Natural killer cell (primary cell): Measurements from ENCODE around the gene IPO11. TPM values are rescaled to one million over a fixed set of nuclear protein-coding genes. Genes with fewer than 3 reads are reported as not detected.
"Not testable (repeated sequence)": the region's sequence is repeated elsewhere in the genome, so short reads cannot be mapped to it uniquely, and the experiment has no call there.

Source experiments
- ATAC-seq, 3 donors: fragments of 150-1000 bp in 2 of 3; fragments of 200-7000 bp in 1 of 3; cut with Tn5 transposase; 1 replicate in 1 of 3; 2 replicates in 2 of 3; pipeline ENCODE4 v1.10.0; 2021; ENCODE audit warnings: mild to moderate bottlenecking in 2 of 3, moderate library complexity in 2 of 3
- DNase-seq, 2 donors: peaks; one replicate each; pipeline versions ENCODE4 v3.0.0 to v3.0.0-alpha.2; 2013 to 2021; ENCODE audit warnings: mixed read lengths in 1 of 2
- H3K27ac ChIP-seq: one replicate; pipeline ENCODE4 v1.5.1; 2013; ENCODE audit warnings: mild to moderate bottlenecking, low read length
- H3K27me3 ChIP-seq: one replicate; pipeline ENCODE4 v1.6.1; 2013; ENCODE audit warnings: low read length; ENCODE audit not compliant: control insufficient read depth, insufficient read depth
- H3K36me3 ChIP-seq: one replicate; pipeline ENCODE4 v1.6.1; 2013; ENCODE audit warnings: low read length; ENCODE audit not compliant: control insufficient read depth, insufficient read depth
- H3K4me1 ChIP-seq: one replicate; pipeline ENCODE4 v1.6.1; 2013; ENCODE audit warnings: low read length; ENCODE audit not compliant: control insufficient read depth, insufficient read depth
- H3K4me3 ChIP-seq: one replicate; pipeline ENCODE4 v1.5.1; 2013; ENCODE audit warnings: low read length
- H3K9me3 ChIP-seq: one replicate; pipeline ENCODE4 v1.6.1; 2013; ENCODE audit warnings: low read length; ENCODE audit not compliant: control insufficient read depth, insufficient read depth
- H3K27ac Mint-ChIP-seq, 2 donors: one replicate each; pipeline ENCODE4 v1.8.0; 2022; ENCODE audit warnings: mild to moderate bottlenecking in 2 of 2, mixed read lengths in 2 of 2, moderate library complexity in 1 of 2
- H3K27me3 Mint-ChIP-seq, 2 donors: one replicate each; pipeline ENCODE4 v1.8.0; 2022; ENCODE audit warnings: low read depth in 2 of 2, mixed read lengths in 2 of 2
- H3K36me3 Mint-ChIP-seq: one replicate; pipeline ENCODE4 v1.8.0; 2022; ENCODE audit warnings: mixed read lengths
- H3K4me1 Mint-ChIP-seq, 2 donors: one replicate each; pipeline ENCODE4 v1.8.0; 2022; ENCODE audit warnings: mixed read lengths in 2 of 2
- H3K4me3 Mint-ChIP-seq: one replicate; pipeline ENCODE4 v1.8.0; 2022; ENCODE audit warnings: mild to moderate bottlenecking, moderate library complexity, mixed read lengths
- H3K9me3 Mint-ChIP-seq, 2 donors: one replicate each; pipeline ENCODE4 v1.8.0; 2022; ENCODE audit warnings: mixed read lengths in 2 of 2
- CTCF ChIP-seq: fragments of 200-600 bp; IDR thresholded peaks from one replicate; pipeline ENCODE4 v1.8.0; 2022; ENCODE audit warnings: antibody characterized with exemption
- WGBS: methylation state at CpG from one replicate; pipeline ENCODE4 v1.1.7; 2013; ENCODE audit warnings: missing lambda C conversion rate; ENCODE audit not compliant: insufficient coverage; 5-methylcytosine and 5-hydroxymethylcytosine counted together
- intact Hi-C: fragments of 100-400 bp; cut with micrococcal nuclease; formaldehyde crosslinking; loops from one replicate; pipeline ENCODE4 v1.14.2; 2022
- total RNA-seq, 4 donors: library from RNA; stranded (reverse); fragments of 120-200 nt in 1 of 4; gene quantifications; one replicate each; pipeline versions ENCODE4 v1.2.3 to v1.2.4, GENCODE V29; 2013 to 2022

IPO11 gene
- total RNA-seq, 3 donors from 2014 or later (not counting 1 experiment from before 2014, with no cell fraction given) = 16.6 to 31.4 (median 30.7) TPM

- no peak overlapping the region for H3K27ac ChIP-seq
- H3K4me1 ChIP-seq = no peaks in the 10 kb centered on the region
- no peaks in the 10 kb centered on the region for H3K4me1 Mint-ChIP-seq
- H3K36me3 ChIP-seq = peaks cover 11% of the 10 kb centered on the region
- no peaks in the 10 kb centered on the region for H3K27me3 ChIP-seq
- ATAC-seq (no peak), DNase-seq (no peak)
- intact Hi-C loops = no loop called here
- TF ChIP-seq CTCF = no peak
- no peaks in the 10 kb centered on the region for H3K9me3 Mint-ChIP-seq
- H3K9me3 ChIP-seq = no peaks in the 10 kb centered on the region
- H3K4me3 Mint-ChIP-seq = no peak overlapping the region
- 91% methylated on average over 5 of the region's 5 CpGs for WGBS
- H3K27me3 Mint-ChIP-seq = no peaks in the 10 kb centered on the region
- no peaks in the 10 kb centered on the region for H3K36me3 Mint-ChIP-seq
- H3K27ac Mint-ChIP-seq = no peak overlapping the region
- no peak overlapping the region for H3K4me3 ChIP-seq
Observed at GRCh38 chr5:62506659-62507460, 94.3 kb downstream of the IPO11 start.

GRCh38 chr5:62508760-62509159, 96.2 kb downstream of the IPO11 start:
- H3K4me1 Mint-ChIP-seq, DNase-seq, H3K9me3 Mint-ChIP-seq, H3K27ac ChIP-seq, H3K4me3 ChIP-seq, H3K36me3 Mint-ChIP-seq, H3K4me1 ChIP-seq, intact Hi-C loops, ATAC-seq, H3K9me3 ChIP-seq, H3K27me3 ChIP-seq, H3K27ac Mint-ChIP-seq, H3K36me3 ChIP-seq, H3K4me3 Mint-ChIP-seq, H3K27me3 Mint-ChIP-seq: not testable (repeated sequence)
- WGBS = 96% methylated on average over 5 of the region's 5 CpGs

GRCh38 chr5:62509806-62510205, 97.2 kb downstream of the IPO11 start:
- intact Hi-C loops = no loop called here
- no peak for DNase-seq
- H3K36me3 ChIP-seq = peaks cover 9% of the 10 kb centered on the region
- no peak overlapping the region for H3K27ac Mint-ChIP-seq
- H3K4me1 ChIP-seq = no peaks in the 10 kb centered on the region
- H3K9me3 Mint-ChIP-seq = no peaks in the 10 kb centered on the region
- TF ChIP-seq CTCF = no peak
- no peaks in the 10 kb centered on the region for H3K27me3 ChIP-seq
- no peak overlapping the region for H3K4me3 Mint-ChIP-seq
- no peaks in the 10 kb centered on the region for H3K27me3 Mint-ChIP-seq
- H3K9me3 ChIP-seq = no peaks in the 10 kb centered on the region
- no peaks in the 10 kb centered on the region for H3K36me3 Mint-ChIP-seq
- 83% methylated on average over 1 of the region's 1 CpG for WGBS
- H3K27ac ChIP-seq = no peak overlapping the region
- ATAC-seq = peak in 1 of 3 donors; percentile 53
- no peaks in the 10 kb centered on the region for H3K4me1 Mint-ChIP-seq
- no peak overlapping the region for H3K4me3 ChIP-seq

- ATAC-seq, H3K36me3 ChIP-seq, H3K27ac Mint-ChIP-seq, H3K4me3 ChIP-seq, H3K36me3 Mint-ChIP-seq, DNase-seq, H3K4me1 Mint-ChIP-seq, intact Hi-C loops, H3K4me3 Mint-ChIP-seq, H3K9me3 ChIP-seq, H3K4me1 ChIP-seq, H3K27ac ChIP-seq, H3K27me3 ChIP-seq, H3K9me3 Mint-ChIP-seq, H3K27me3 Mint-ChIP-seq: not testable (repeated sequence)
- 100% methylated on average over 6 of the region's 28 CpGs for WGBS
Observed at GRCh38 chr5:62513085-62513484, 100.5 kb downstream of the IPO11 start.
